WERI-Rb-1 (cell line): Measurements from ENCODE around the gene CCDC12.

Experiments
- DNase-seq: peaks from one replicate; pipeline ENCODE4 v3.0.0-alpha.2; 2020
- H3K27ac ChIP-seq: fragments of 250-450 bp; sonication (Bioruptor Pico); 2 replicates; pipeline ENCODE4 v1.5.1; 2020; ENCODE audit warnings: mild to moderate bottlenecking, moderate library complexity
- H3K27me3 ChIP-seq: fragments of 250-450 bp; sonication (Bioruptor Pico); 2 replicates; pipeline ENCODE4 v1.5.1; 2021; ENCODE audit warnings: mild to moderate bottlenecking, low read depth, moderate library complexity; ENCODE audit not compliant: insufficient read depth, severe bottlenecking
- H3K36me3 ChIP-seq: fragments of 250-450 bp; sonication (Bioruptor Pico); 2 replicates; pipeline ENCODE4 v1.5.1; 2020; ENCODE audit warnings: mild to moderate bottlenecking, moderate library complexity
- H3K4me3 ChIP-seq: 2 replicates; pipeline ENCODE4 v1.5.1; 2011; ENCODE audit warnings: low read depth, mild to moderate bottlenecking, control low read depth, low read length
- H3K9me3 ChIP-seq: fragments of 250-450 bp; sonication (Bioruptor Pico); 2 replicates; pipeline ENCODE4 v1.5.1; 2021; ENCODE audit warnings: mild to moderate bottlenecking, moderate library complexity; ENCODE audit not compliant: severe bottlenecking
- TF ChIP-seq, protein P1 (sequence below): IDR thresholded peaks from 2 replicates; pipeline ENCODE4 v1.5.1; 2011; ENCODE audit warnings: low read depth, mild to moderate bottlenecking, control low read depth, inconsistent platforms, low read length

The CCDC12 gene

GRCh38 chr3:46987319-46987742, 10.8 kb upstream of the CCDC12 start:
- no peaks in the 10 kb centered on the region for H3K9me3 ChIP-seq
- H3K4me3 ChIP-seq = peak overlapping the region; percentile 23
- no peaks in the 10 kb centered on the region for H3K27me3 ChIP-seq
- DNase-seq = peak; percentile 96
- H3K36me3 ChIP-seq = peaks cover 16% of the 10 kb centered on the region
- TF ChIP-seq, protein P1, sequence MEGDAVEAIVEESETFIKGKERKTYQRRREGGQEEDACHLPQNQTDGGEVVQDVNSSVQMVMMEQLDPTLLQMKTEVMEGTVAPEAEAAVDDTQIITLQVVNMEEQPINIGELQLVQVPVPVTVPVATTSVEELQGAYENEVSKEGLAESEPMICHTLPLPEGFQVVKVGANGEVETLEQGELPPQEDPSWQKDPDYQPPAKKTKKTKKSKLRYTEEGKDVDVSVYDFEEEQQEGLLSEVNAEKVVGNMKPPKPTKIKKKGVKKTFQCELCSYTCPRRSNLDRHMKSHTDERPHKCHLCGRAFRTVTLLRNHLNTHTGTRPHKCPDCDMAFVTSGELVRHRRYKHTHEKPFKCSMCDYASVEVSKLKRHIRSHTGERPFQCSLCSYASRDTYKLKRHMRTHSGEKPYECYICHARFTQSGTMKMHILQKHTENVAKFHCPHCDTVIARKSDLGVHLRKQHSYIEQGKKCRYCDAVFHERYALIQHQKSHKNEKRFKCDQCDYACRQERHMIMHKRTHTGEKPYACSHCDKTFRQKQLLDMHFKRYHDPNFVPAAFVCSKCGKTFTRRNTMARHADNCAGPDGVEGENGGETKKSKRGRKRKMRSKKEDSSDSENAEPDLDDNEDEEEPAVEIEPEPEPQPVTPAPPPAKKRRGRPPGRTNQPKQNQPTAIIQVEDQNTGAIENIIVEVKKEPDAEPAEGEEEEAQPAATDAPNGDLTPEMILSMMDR = peak; percentile 45; the same call in 1 of the 2 replicates
- peak overlapping the region; percentile 93 for H3K27ac ChIP-seq

DNA sequence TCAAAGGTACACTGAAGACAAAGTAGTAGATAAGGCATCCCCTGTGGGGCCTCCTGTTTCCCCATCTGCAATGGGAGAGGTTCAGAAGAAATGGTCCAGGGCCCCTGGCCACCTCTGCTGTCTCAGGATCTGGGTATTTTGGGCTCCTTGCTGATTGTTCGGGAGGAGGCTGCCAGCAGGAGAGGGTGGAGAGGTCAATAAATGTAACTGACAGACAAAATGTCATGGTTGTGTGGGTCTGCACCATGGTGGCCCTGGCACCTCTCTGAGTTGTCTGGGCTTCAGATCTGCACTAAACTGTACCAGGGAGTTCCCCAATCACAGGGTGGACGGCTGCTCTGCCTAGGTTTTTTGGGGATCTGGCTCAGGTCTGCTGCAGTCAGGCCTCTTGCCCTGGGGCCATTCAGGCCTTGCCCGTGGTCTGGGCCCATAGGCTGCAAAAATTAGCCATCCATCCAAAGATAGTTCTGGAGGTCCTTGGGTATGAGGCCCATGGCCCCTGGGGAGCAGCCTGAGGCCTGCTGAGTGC, 10.3 kb upstream of the CCDC12 start:
- no peaks in the 10 kb centered on the region for H3K27me3 ChIP-seq
- H3K4me3 ChIP-seq = peak overlapping the region; percentile 16; the same call in 1 of the 2 replicates
- H3K36me3 ChIP-seq = peaks cover 15% of the 10 kb centered on the region
- peak overlapping the region; percentile 93 for H3K27ac ChIP-seq
- TF ChIP-seq, protein P1 = no peak
- DNase-seq = no peak
- no peaks in the 10 kb centered on the region for H3K9me3 ChIP-seq

DNA sequence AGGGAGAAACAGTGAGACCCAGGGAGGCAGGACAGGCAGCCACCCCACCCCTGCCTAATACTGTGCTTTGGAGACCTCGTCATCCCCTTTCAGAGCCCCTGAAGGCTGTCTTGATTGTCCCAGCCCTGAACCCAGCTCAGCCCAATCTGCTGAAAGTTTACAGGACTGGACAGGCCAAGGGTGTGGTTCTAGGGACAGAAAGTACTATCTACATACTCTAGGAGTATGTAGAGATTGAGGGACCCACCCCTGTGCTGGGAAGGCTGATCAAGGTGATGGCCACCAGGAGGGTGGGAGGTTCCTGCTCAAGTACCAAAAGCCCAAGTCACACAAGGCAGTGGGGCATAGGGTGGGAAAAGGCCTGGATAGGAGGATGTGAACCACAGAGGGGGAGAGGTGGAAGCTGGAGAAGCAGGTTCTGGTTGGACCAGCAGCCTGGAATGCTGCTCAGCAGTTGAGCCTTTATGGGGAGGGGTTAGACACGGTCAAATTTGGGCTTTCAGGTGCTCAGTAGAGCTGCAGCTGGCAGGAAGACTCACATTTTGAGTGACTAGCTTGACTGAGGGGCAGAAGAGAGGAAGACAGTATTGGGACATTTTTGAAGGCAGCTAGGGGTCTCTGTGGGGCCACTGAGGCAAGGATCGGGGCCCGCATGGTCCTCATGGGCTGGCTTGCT, 9.6 kb upstream of the CCDC12 start:
- Histone ChIP-seq H3K27ac (peak overlapping the region; percentile 93), H3K9me3 (no peaks in the 10 kb centered on the region), H3K36me3 (peaks cover 9% of the 10 kb centered on the region; the same call in 1 of the 2 replicates), H3K27me3 (no peaks in the 10 kb centered on the region), H3K4me3 (no peak overlapping the region)
- DNase-seq = no peak
- TF ChIP-seq, protein P1 = no peak

GRCh38 chr3:46985588-46985987, 9.0 kb upstream of the CCDC12 start:
- no peak for DNase-seq
- no peak overlapping the region for H3K4me3 ChIP-seq
- H3K9me3 ChIP-seq = no peaks in the 10 kb centered on the region
- H3K36me3 ChIP-seq = peaks cover 8% of the 10 kb centered on the region; the same call in 1 of the 2 replicates
- H3K27me3 ChIP-seq = no peaks in the 10 kb centered on the region
- TF ChIP-seq, protein P1 = no peak
- no peak overlapping the region for H3K27ac ChIP-seq

GRCh38 chr3:46984591-46985459, 8.3 kb upstream of the CCDC12 start:
- Histone ChIP-seq H3K9me3 (no peaks in the 10 kb centered on the region), H3K4me3 (no peak overlapping the region)
- DNase-seq = no peak

More at GRCh38 chr3:46984591-46985459, 8.3 kb upstream of the CCDC12 start:
- Histone ChIP-seq H3K27ac (no peak overlapping the region), H3K36me3 (peaks cover 8% of the 10 kb centered on the region; the same call in 1 of the 2 replicates), H3K27me3 (no peaks in the 10 kb centered on the region)
- TF ChIP-seq, protein P1 = no peak
